CD14-positive monocyte (primary cell): Measurements from ENCODE around the gene TGFBRAP1. TPM values are rescaled to one million over a fixed set of nuclear protein-coding genes. Genes with fewer than 3 reads are reported as not detected.

Experiments
- DNase-seq, 3 donors: peaks; one replicate each; pipeline ENCODE4 v3.0.0-alpha.2; 2011 to 2022
- H2AFZ ChIP-seq: 2 replicates; pipeline ENCODE4 v1.6.0; 2012; ENCODE audit warnings: mild to moderate bottlenecking, low read depth, low read length, inconsistent platforms; ENCODE audit not compliant: insufficient read depth, poor library complexity, severe bottlenecking
- H3K27ac ChIP-seq, 2 donors: 1 replicate in 1 of 2; 2 replicates in 1 of 2; pipeline ENCODE4 v1.5.1; 2012 to 2013; ENCODE audit warnings: low read length in 2 of 2, control low read depth in 1 of 2, inconsistent platforms in 1 of 2, low read depth in 1 of 2, mild to moderate bottlenecking in 1 of 2
- H3K27me3 ChIP-seq, 2 donors: one replicate each; pipeline versions ENCODE4 v1.6.0 to v1.6.1; 2011 to 2013; ENCODE audit warnings: low read length in 2 of 2; ENCODE audit not compliant: control insufficient read depth in 2 of 2, insufficient read depth in 2 of 2
- H3K36me3 ChIP-seq, 2 donors: replicated peaks in 1 of 2; 1 replicate in 1 of 2; 2 replicates in 1 of 2; pipeline versions ENCODE4 v1.5.1 to v1.6.1; 2012 to 2013; ENCODE audit warnings: low read length in 2 of 2, control low read depth in 1 of 2, inconsistent platforms in 1 of 2, mild to moderate bottlenecking in 1 of 2; ENCODE audit not compliant: insufficient read depth in 2 of 2, control insufficient read depth in 1 of 2
- H3K4me1 ChIP-seq, 2 donors: 1 replicate in 1 of 2; 2 replicates in 1 of 2; pipeline versions ENCODE4 v1.5.1 to v1.6.1; 2012 to 2013; ENCODE audit warnings: low read length in 2 of 2, control low read depth in 1 of 2, inconsistent platforms in 1 of 2, mild to moderate bottlenecking in 1 of 2, moderate library complexity in 1 of 2; ENCODE audit not compliant: insufficient read depth in 2 of 2, control insufficient read depth in 1 of 2
- H3K4me2 ChIP-seq: replicated peaks from 2 replicates; pipeline ENCODE3; 2012; ENCODE audit warnings: low read length, moderate library complexity, mild to moderate bottlenecking; ENCODE audit not compliant: poor library complexity, severe bottlenecking; ENCODE audit errors: extremely low read depth
- H3K4me3 ChIP-seq, 3 experiments: fragments of 200-600 bp in 1 of 3; sonication (generic) in 1 of 3; replicated peaks in 1 of 3; 1 replicate in 2 of 3; 2 replicates in 1 of 3; pipeline ENCODE4 v1.5.1; 2011 to 2013; ENCODE audit warnings: low read length in 3 of 3, mild to moderate bottlenecking in 3 of 3, control low read depth in 2 of 3, low read depth in 2 of 3, inconsistent platforms in 1 of 3, moderate library complexity in 1 of 3
- H3K79me2 ChIP-seq: 2 replicates; pipeline ENCODE4 v1.6.0; 2012; ENCODE audit warnings: mild to moderate bottlenecking, control low read depth, inconsistent platforms, low read length, moderate library complexity; ENCODE audit not compliant: insufficient read depth
- H3K9ac ChIP-seq: 2 replicates; pipeline ENCODE4 v1.6.0; 2017; ENCODE audit warnings: low read length, mild to moderate bottlenecking; ENCODE audit not compliant: insufficient read depth, poor library complexity, severe bottlenecking
- H3K9me3 ChIP-seq, 2 donors: replicated peaks in 1 of 2; 1 replicate in 1 of 2; 2 replicates in 1 of 2; pipeline versions ENCODE4 v1.5.1 to v1.6.1; 2012 to 2013; ENCODE audit warnings: low read length in 2 of 2, control low read depth in 1 of 2; ENCODE audit not compliant: control insufficient read depth in 1 of 2, insufficient read depth in 1 of 2
- H4K20me1 ChIP-seq: 2 replicates; pipeline ENCODE4 v1.6.0; 2012; ENCODE audit warnings: mild to moderate bottlenecking, low read length, control low read depth, moderate library complexity; ENCODE audit not compliant: insufficient read depth
- H3K27ac Mint-ChIP-seq, 7 donors: one replicate each; pipeline ENCODE4 v1.8.0; 2020; ENCODE audit warnings: mild to moderate bottlenecking in 7 of 7, mixed read lengths in 7 of 7, moderate library complexity in 6 of 7, inconsistent platforms in 2 of 7
- H3K27me3 Mint-ChIP-seq, 3 donors: one replicate each; pipeline ENCODE4 v1.8.0; 2021 to 2022; ENCODE audit warnings: low read depth in 3 of 3, mild to moderate bottlenecking in 3 of 3, mixed read lengths in 3 of 3, moderate library complexity in 3 of 3, inconsistent platforms in 1 of 3
- H3K36me3 Mint-ChIP-seq, 2 donors: one replicate each; pipeline ENCODE4 v1.8.0; 2020; ENCODE audit warnings: mixed read lengths in 2 of 2, inconsistent platforms in 1 of 2, mild to moderate bottlenecking in 1 of 2
- H3K4me1 Mint-ChIP-seq: one replicate; pipeline ENCODE4 v1.8.0; 2020; ENCODE audit warnings: mild to moderate bottlenecking, mixed read lengths
- H3K4me3 Mint-ChIP-seq, 2 donors: one replicate each; pipeline ENCODE4 v1.8.0; 2020; ENCODE audit warnings: mild to moderate bottlenecking in 2 of 2, mixed read lengths in 2 of 2, moderate library complexity in 1 of 2
- H3K9me3 Mint-ChIP-seq, 7 donors: one replicate each; pipeline ENCODE4 v1.8.0; 2020 to 2022; ENCODE audit warnings: mixed read lengths in 7 of 7, mild to moderate bottlenecking in 6 of 7, moderate library complexity in 6 of 7, inconsistent platforms in 2 of 7
- WGBS: methylation state at CpG from one replicate; pipeline ENCODE4 v1.1.5; 2013; ENCODE audit warnings: missing lambda C conversion rate; ENCODE audit not compliant: insufficient coverage; 5-methylcytosine and 5-hydroxymethylcytosine counted together
- intact Hi-C, 2 donors: fragments of 100-400 bp; cut with micrococcal nuclease; formaldehyde crosslinking; loops; one replicate each; pipeline versions ENCODE4 v1.15.0 to v1.15.1; 2023
- polyA plus RNA-seq, 3 donors: library from polyadenylated mRNA; depleted of rRNA in 1 of 3; unstranded in 2 of 3; stranded (reverse) in 1 of 3; fragments of 300-500 nt in 2 of 3; fragments of >200 nt in 1 of 3; fragmentation: Illumina TruSeq in 2 of 3; gene quantifications; 1 replicate in 2 of 3; 2 replicates in 1 of 3; pipeline ENCODE4 v1.2.3, GENCODE V29; 2012 to 2021
- TF ChIP-seq, protein P1 (sequence below): fragments of 200-600 bp; IDR thresholded peaks from one replicate; pipeline ENCODE4 v1.8.0; 2022; ENCODE audit warnings: antibody characterized with exemption, mild to moderate bottlenecking

Gene TGFBRAP1
- polyA plus RNA-seq, 3 donors = 10.0 to 10.5 (median 10.2) TPM

DNA sequence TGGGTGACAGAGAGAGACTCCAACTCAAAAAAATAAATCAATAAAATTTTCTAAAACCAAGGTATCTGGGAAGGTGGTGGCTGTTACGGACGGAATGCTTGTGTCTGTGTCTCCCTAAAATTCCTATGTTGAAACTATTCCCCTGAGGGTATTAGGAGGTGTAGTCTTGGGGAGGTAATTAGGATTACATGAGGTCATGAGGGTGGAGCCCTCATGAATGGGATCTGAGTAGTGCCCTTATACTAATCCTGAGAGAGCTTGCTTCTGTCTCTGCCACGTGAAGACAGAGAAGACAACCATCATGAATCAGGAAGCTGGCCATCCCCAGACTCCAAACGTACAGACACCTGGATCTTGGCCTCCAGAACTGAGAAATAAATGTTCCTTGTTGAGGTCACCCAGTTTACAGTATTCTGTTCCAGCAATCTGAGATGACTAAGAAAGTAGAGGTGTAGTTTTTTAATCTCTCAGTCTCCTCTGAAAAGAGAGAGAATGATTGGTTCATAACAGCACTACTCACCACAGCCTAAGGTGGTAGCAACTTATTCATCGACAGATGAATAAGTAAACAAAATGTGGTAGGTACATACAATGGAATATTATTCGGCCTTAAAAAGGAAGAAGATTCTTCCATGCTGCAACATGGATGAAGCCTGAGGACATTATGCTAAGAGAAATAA is 38.4 kb downstream of the TGFBRAP1 start:
- H3K4me1 ChIP-seq = no peaks in the 10 kb centered on the region
- no peak overlapping the region for H3K4me3 ChIP-seq
- H3K79me2 ChIP-seq = no peaks in the 10 kb centered on the region
- H3K27ac ChIP-seq = no peak overlapping the region
- no peaks in the 10 kb centered on the region for H3K27me3 ChIP-seq
- H3K36me3 ChIP-seq = peaks cover 70 to 99% of the 10 kb centered on the region in 2 donors
- no peaks in the 10 kb centered on the region for H3K9me3 Mint-ChIP-seq
- intact Hi-C loops = no loop called here
- H3K9me3 ChIP-seq = no peaks in the 10 kb centered on the region
- no peak overlapping the region for H3K4me3 Mint-ChIP-seq
- no peaks in the 10 kb centered on the region for H4K20me1 ChIP-seq
- H3K4me1 Mint-ChIP-seq = no peaks in the 10 kb centered on the region
- no peak overlapping the region for H2AFZ ChIP-seq
- TF ChIP-seq, protein P1, sequence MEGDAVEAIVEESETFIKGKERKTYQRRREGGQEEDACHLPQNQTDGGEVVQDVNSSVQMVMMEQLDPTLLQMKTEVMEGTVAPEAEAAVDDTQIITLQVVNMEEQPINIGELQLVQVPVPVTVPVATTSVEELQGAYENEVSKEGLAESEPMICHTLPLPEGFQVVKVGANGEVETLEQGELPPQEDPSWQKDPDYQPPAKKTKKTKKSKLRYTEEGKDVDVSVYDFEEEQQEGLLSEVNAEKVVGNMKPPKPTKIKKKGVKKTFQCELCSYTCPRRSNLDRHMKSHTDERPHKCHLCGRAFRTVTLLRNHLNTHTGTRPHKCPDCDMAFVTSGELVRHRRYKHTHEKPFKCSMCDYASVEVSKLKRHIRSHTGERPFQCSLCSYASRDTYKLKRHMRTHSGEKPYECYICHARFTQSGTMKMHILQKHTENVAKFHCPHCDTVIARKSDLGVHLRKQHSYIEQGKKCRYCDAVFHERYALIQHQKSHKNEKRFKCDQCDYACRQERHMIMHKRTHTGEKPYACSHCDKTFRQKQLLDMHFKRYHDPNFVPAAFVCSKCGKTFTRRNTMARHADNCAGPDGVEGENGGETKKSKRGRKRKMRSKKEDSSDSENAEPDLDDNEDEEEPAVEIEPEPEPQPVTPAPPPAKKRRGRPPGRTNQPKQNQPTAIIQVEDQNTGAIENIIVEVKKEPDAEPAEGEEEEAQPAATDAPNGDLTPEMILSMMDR = no peak
- peak overlapping the region in 1 of 7 donors; percentile 22 for H3K27ac Mint-ChIP-seq
- WGBS = 73% methylated on average over 2 of the region's 6 CpGs
- peaks cover 0 to 2% (median 0%) of the 10 kb centered on the region in 3 donors for H3K27me3 Mint-ChIP-seq
- peaks cover 67 to 83% of the 10 kb centered on the region in 2 donors for H3K36me3 Mint-ChIP-seq
- H3K9ac ChIP-seq = no peak overlapping the region
- no peak overlapping the region for H3K4me2 ChIP-seq
- DNase-seq = no peak

DNA sequence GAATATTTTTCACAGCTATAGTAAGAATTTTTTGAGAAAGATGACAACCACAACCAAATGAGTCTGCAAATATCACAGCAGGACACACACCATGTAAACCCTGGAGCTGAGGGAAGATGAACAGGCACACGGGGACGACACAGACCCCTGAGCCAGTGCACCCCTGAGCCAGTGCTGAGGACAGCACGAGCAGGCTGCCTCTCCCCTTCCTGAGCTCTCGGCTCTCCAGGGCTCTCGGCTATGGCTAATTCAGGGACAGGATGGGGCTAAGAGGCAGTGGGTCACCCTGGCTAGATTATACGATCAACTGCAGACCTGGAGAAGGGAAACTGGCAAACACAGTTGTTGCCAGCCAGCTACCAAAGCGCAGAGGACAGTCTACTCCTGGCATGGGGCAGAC is 41.4 kb downstream of the TGFBRAP1 start:
- Mint-ChIP-seq H3K27me3 (peaks cover 0 to 2% (median 0%) of the 10 kb centered on the region in 3 donors), H3K4me3 (no peak overlapping the region), H3K9me3 (no peaks in the 10 kb centered on the region), H3K4me1 (no peaks in the 10 kb centered on the region), H3K36me3 (peaks cover 69 to 78% of the 10 kb centered on the region in 2 donors), H3K27ac (peak overlapping the region in 1 of 7 donors; percentile 28)
- Histone ChIP-seq H3K4me2 (no peak overlapping the region), H3K9me3 (no peaks in the 10 kb centered on the region), H3K79me2 (no peaks in the 10 kb centered on the region), H3K4me3 (no peak overlapping the region), H3K9ac (no peak overlapping the region), H3K36me3 (peaks cover 78 to 99% of the 10 kb centered on the region in 2 donors), H3K27me3 (no peaks in the 10 kb centered on the region), H3K27ac (peak overlapping the region in 1 of 2 donors; percentile 15), H2AFZ (no peak overlapping the region), H3K4me1 (no peaks in the 10 kb centered on the region), H4K20me1 (no peaks in the 10 kb centered on the region)
- intact Hi-C loops = no loop called here
- DNase-seq = no peak
- 97% methylated on average over 5 of the region's 7 CpGs for WGBS
- TF ChIP-seq, protein P1 = no peak
